Measurements from ENCODE around the gene SUMO4. TPM values are rescaled to one million over a fixed set of nuclear protein-coding genes. Genes with fewer than 3 reads are reported as not detected.

SUMO4 gene
- total and polyA plus RNA-seq, 2 of the 4 experiments (the other 2 are of a cell fraction), result 2.2 TPM; not detected in 1

DNA sequence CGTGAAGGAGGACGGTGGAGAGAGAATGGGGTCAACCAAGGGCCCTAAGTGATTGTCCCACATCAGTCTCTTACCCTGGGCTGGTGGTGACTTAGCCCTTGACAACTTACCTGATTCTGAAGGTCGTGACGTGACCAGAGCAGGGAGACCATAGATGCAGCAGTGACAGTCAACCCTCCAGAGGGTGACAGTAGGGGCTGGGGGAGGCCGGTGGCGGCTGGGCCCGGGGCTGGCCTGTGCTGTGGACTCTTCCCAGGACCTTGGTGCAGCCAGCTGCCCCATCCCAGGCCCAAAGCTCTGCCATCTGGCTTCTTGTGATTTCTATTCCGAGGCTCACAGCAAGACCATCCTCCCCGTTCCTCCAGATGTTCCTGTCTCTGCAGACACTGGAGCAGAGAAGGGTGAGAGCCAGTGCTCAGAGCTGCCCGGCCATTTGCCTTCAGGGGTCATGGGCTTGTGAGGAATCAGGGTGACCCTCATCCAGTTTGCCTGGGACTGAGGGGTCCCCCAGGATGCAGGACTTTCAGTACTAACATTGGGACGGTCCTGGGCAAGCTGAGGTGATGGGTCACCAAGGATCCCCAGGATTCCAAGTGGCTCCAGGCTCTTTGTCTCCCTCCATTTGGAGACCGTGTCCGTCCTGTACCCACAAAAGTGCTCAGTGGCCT, 36.0 kb downstream of the SUMO4 start:
- no peak for DNase-seq
- H3K56ac ChIP-seq (ENCODE audit: extremely low read depth, insufficient read depth, low read length), result no peak overlapping the region
- no peak overlapping the region for H2AFZ ChIP-seq (replicated peaks; ENCODE audit: low read length, poor library complexity)
- no peaks in the 10 kb centered on the region for H3K79me1 ChIP-seq (ENCODE audit: low read depth in 1 of 2, low read length in 2 of 2)
- peaks cover 2% of the 10 kb centered on the region for H3K27me3 ChIP-seq (ENCODE audit: control insufficient read depth, insufficient read depth, low read length)
- H3K4me1 ChIP-seq (ENCODE audit: control insufficient read depth, insufficient read depth, low read length), result peaks cover 2% of the 10 kb centered on the region; the same call in 1 of the 2 replicates
- H3K9me3 ChIP-seq (ENCODE audit: control insufficient read depth, insufficient read depth, low read length), result no peaks in the 10 kb centered on the region
- no peak overlapping the region for H2BK5ac ChIP-seq (ENCODE audit: low read depth, low read length, poor library complexity, severe bottlenecking)
- no peak overlapping the region for H4K8ac ChIP-seq (ENCODE audit: low read depth in 2 of 2, low read length in 2 of 2)
- no peak overlapping the region for H3K4me2 ChIP-seq (ENCODE audit: low read depth, low read length)
- H3K27ac ChIP-seq (ENCODE audit: insufficient read depth, low read length), result no peak overlapping the region
- dilution Hi-C loops (cut with HindIII; ENCODE audit: low sequenced_read_pairs, unreplicated experiment) (no loop called here), intact Hi-C loops (cut with micrococcal nuclease) (loop anchor here (10.0 kb wide), 1 partner anchor 861 kb away; no protein-coding TSS in a partner anchor), in situ Hi-C loops (cut with MboI; ENCODE audit: low sequenced_read_pairs) (no loop called here)
- no peak overlapping the region for H4K5ac ChIP-seq (ENCODE audit: low read depth, low read length)
- H3K14ac ChIP-seq (replicated peaks; ENCODE audit: low read depth, low read length), result no peak overlapping the region
- no peaks in the 10 kb centered on the region for H4K20me1 ChIP-seq (ENCODE audit: insufficient read depth, low read length)
- peak overlapping the region; percentile 45 for H2AK9ac ChIP-seq (replicated peaks; ENCODE audit: low read depth, low read length, poor library complexity)
- no peaks in the 10 kb centered on the region for H3K36me3 ChIP-seq (ENCODE audit: control insufficient read depth, insufficient read depth, low read length)
- POLR2A ChIA-PET (ENCODE audit: unreplicated experiment), result no interaction called here
- H3K4ac ChIP-seq (ENCODE audit: low read depth, low read length), result no peak overlapping the region
- H3K4me3 ChIP-seq (ENCODE audit: insufficient read depth, low read depth, low read length), result no peak overlapping the region
- WGBS, 2 experiments (ENCODE audit: extremely low coverage in 2 of 2, insufficient read length in 1 of 2), result 100% methylated on average over 5 of the region's 13 CpGs; no CpG with 5 or more reads in 1 of the 2 experiments
- no peak overlapping the region for H2BK120ac ChIP-seq (ENCODE audit: low read depth, low read length)
- H3K9me1 ChIP-seq (ENCODE audit: insufficient read depth, low read length), result no peaks in the 10 kb centered on the region
- H2BK15ac ChIP-seq (ENCODE audit: low read depth, low read length), result no peak overlapping the region
- H4K91ac ChIP-seq (ENCODE audit: insufficient read depth, low read depth, low read length), result no peak overlapping the region
- CTCF ChIA-PET, result no interaction called here
- no peak overlapping the region for H2AK5ac ChIP-seq (ENCODE audit: low read depth, low read length)
- H3K9ac ChIP-seq (ENCODE audit: low read depth, low read length), result no peak overlapping the region
- H2BK20ac ChIP-seq (ENCODE audit: low read depth, low read length), result no peak overlapping the region
- no peak for ATAC-seq (ENCODE audit: low read depth)
- H3K18ac ChIP-seq (ENCODE audit: low read depth, low read length), result no peak overlapping the region
- TF ChIP-seq FOS (IDR thresholded peaks at IDR 0.05; ENCODE audit: low read depth, low read length) (no peak), CHD1 (IDR thresholded peaks at IDR 0.05; ENCODE audit: low read depth, low read length) (no peak), POLR2A (IDR thresholded peaks at IDR 0.05; ENCODE audit: low read depth, low read length) (no peak), CEBPB (IDR thresholded peaks at IDR 0.05; ENCODE audit: low read depth, low read length) (no peak)
- TF ChIP-seq, protein P1, sequence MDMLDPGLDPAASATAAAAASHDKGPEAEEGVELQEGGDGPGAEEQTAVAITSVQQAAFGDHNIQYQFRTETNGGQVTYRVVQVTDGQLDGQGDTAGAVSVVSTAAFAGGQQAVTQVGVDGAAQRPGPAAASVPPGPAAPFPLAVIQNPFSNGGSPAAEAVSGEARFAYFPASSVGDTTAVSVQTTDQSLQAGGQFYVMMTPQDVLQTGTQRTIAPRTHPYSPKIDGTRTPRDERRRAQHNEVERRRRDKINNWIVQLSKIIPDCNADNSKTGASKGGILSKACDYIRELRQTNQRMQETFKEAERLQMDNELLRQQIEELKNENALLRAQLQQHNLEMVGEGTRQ (IDR thresholded peaks at IDR 0.05; ENCODE audit: low read depth, low read length), result no peak
- H3K23ac ChIP-seq (ENCODE audit: low read depth, low read length), result no peak overlapping the region
- no TSS peak for BruUV-seq (replicated peaks)
